GM19372 (cell line): Measurements from ENCODE around the gene TMBIM1.

ENCODE experiments used
- ATAC-seq: cut with Tn5 transposase; IDR thresholded peaks from one replicate; pipeline ENCODE4 v1.9.1; 2021; ENCODE audit warnings: mild to moderate bottlenecking, low read depth, moderate library complexity; ENCODE audit not compliant: unreplicated experiment

Gene TMBIM1

GRCh38 chr2:218260742-218261422 lies 31.4 kb downstream of the TMBIM1 start, which contains the start of gene GPBAR1:
TSS of gene GPBAR1 (plus strand) at chr2:218261015. CDS start at chr2:218262725, 1,710 bp downstream.
- no peak for ATAC-seq

- ATAC-seq = no peak
Observed at GRCh38 chr2:218260166-218260565, 32.1 kb downstream of the TMBIM1 start.

- ATAC-seq = no peak
Observed at GRCh38 chr2:218259099-218259961, 33.0 kb downstream of the TMBIM1 start.

GRCh38 chr2:218257390-218257981 lies 34.8 kb downstream of the TMBIM1 start:
- peak; percentile 72 for ATAC-seq

- peak; percentile 6 for ATAC-seq
Observed at GRCh38 chr2:218256612-218257350, 35.5 kb downstream of the TMBIM1 start.

- no peak for ATAC-seq
Observed at GRCh38 chr2:218255446-218255845, 36.9 kb downstream of the TMBIM1 start.

GRCh38 chr2:218253232-218253625 lies 39.1 kb downstream of the TMBIM1 start:
- ATAC-seq = no peak

- ATAC-seq = no peak
Observed at GRCh38 chr2:218252509-218253231, 39.6 kb downstream of the TMBIM1 start.

- ATAC-seq = no peak
Observed at GRCh38 chr2:218249691-218250090, 42.6 kb downstream of the TMBIM1 start.

GRCh38 chr2:218245214-218245613 lies 47.1 kb downstream of the TMBIM1 start:
- no peak for ATAC-seq

GRCh38 chr2:218244665-218245064 lies 47.6 kb downstream of the TMBIM1 start:
- ATAC-seq = no peak

- ATAC-seq = no peak
Observed at GRCh38 chr2:218244204-218244603, 48.1 kb downstream of the TMBIM1 start.

GRCh38 chr2:218238887-218239286 lies 53.4 kb downstream of the TMBIM1 start:
- no peak for ATAC-seq

GRCh38 chr2:218236829-218237228 lies 55.5 kb downstream of the TMBIM1 start:
- ATAC-seq = no peak

- no peak for ATAC-seq
Observed at GRCh38 chr2:218235017-218235416, 57.3 kb downstream of the TMBIM1 start.

- no peak for ATAC-seq
Observed at GRCh38 chr2:218234521-218234920, 57.8 kb downstream of the TMBIM1 start.

GRCh38 chr2:218233543-218233942 lies 58.8 kb downstream of the TMBIM1 start:
- no peak for ATAC-seq

GRCh38 chr2:218230882-218231281 lies 61.4 kb downstream of the TMBIM1 start:
- ATAC-seq = peak; percentile 74

GRCh38 chr2:218229851-218230250 lies 62.5 kb downstream of the TMBIM1 start:
- no peak for ATAC-seq

- ATAC-seq = peak; percentile 88
Observed at GRCh38 chr2:218229239-218229638, 63.1 kb downstream of the TMBIM1 start.
